Stimulated activated CD4-positive, alpha-beta T cell treated with anti-CD3 and anti-CD28 coated beads, Interleukin-2, amount 100 ng/mL, for 48 hours (primary cell): ENCODE measurements around the gene UBE3C.
A peak's percentile ranks its signal among the peaks of the same experiment; 100 is the strongest.
"Not testable (repeated sequence)": the region's sequence is repeated elsewhere in the genome, so short reads cannot be mapped to it uniquely, and the experiment has no call there.

ENCODE experiments used
- DNase-seq, 2 donors: peaks; one replicate each; pipeline ENCODE4 v3.0.0-alpha.2; 2020

Gene UBE3C

GRCh38 chr7:157138424-157139110 is at the start of gene UBE3C:
Gene UBE3C (plus strand): TSS chr7:157138926. CDS start chr7:157139273, 347 bp downstream.
- DNase-seq, result peak; percentile 87 to 89

GRCh38 chr7:157089100-157089610 is 49.6 kb upstream of the UBE3C start:
- no peak for DNase-seq

GRCh38 chr7:157090485-157091165 is 48.1 kb upstream of the UBE3C start:
- DNase-seq, result no peak

GRCh38 chr7:157096286-157097055 is 42.3 kb upstream of the UBE3C start:
- no peak for DNase-seq

- DNase-seq, result no peak
Measured at GRCh38 chr7:157097056-157097329, 41.7 kb upstream of the UBE3C start.

- no peak for DNase-seq
Measured at GRCh38 chr7:157097569-157097968, 41.2 kb upstream of the UBE3C start.

- not testable (repeated sequence) for DNase-seq
Measured at GRCh38 chr7:157100005-157100404, 38.7 kb upstream of the UBE3C start.

- DNase-seq, result not testable (repeated sequence)
Measured at GRCh38 chr7:157103641-157104040, 35.1 kb upstream of the UBE3C start.

GRCh38 chr7:157111311-157111710 is 27.4 kb upstream of the UBE3C start:
- DNase-seq, result no peak

- no peak for DNase-seq
Measured at GRCh38 chr7:157112706-157113105, 26.0 kb upstream of the UBE3C start.

GRCh38 chr7:157113607-157114006 is 25.1 kb upstream of the UBE3C start:
- DNase-seq, result no peak

- DNase-seq, result no peak
Measured at GRCh38 chr7:157116762-157117161, 22.0 kb upstream of the UBE3C start.

GRCh38 chr7:157117796-157118195 is 20.9 kb upstream of the UBE3C start:
- no peak for DNase-seq

- DNase-seq, result no peak
Measured at GRCh38 chr7:157120181-157120580, 18.5 kb upstream of the UBE3C start.

- DNase-seq, result no peak
Measured at GRCh38 chr7:157121184-157121715, 17.5 kb upstream of the UBE3C start.

GRCh38 chr7:157122800-157123495 is 15.8 kb upstream of the UBE3C start:
- no peak for DNase-seq

GRCh38 chr7:157124690-157125089 is 14.0 kb upstream of the UBE3C start:
- DNase-seq, result no peak

GRCh38 chr7:157125376-157126223 is 13.1 kb upstream of the UBE3C start:
- no peak for DNase-seq

GRCh38 chr7:157126921-157127320 is 11.8 kb upstream of the UBE3C start:
- DNase-seq, result no peak

- DNase-seq, result no peak
Measured at GRCh38 chr7:157129200-157129599, 9.5 kb upstream of the UBE3C start.

GRCh38 chr7:157129907-157130460 is 8.7 kb upstream of the UBE3C start:
- DNase-seq, result no peak

- DNase-seq, result not testable (repeated sequence)
Measured at GRCh38 chr7:157130849-157131248, 7.9 kb upstream of the UBE3C start.
